ENCODE data around the gene MMP3.

Gene MMP3

DNA sequence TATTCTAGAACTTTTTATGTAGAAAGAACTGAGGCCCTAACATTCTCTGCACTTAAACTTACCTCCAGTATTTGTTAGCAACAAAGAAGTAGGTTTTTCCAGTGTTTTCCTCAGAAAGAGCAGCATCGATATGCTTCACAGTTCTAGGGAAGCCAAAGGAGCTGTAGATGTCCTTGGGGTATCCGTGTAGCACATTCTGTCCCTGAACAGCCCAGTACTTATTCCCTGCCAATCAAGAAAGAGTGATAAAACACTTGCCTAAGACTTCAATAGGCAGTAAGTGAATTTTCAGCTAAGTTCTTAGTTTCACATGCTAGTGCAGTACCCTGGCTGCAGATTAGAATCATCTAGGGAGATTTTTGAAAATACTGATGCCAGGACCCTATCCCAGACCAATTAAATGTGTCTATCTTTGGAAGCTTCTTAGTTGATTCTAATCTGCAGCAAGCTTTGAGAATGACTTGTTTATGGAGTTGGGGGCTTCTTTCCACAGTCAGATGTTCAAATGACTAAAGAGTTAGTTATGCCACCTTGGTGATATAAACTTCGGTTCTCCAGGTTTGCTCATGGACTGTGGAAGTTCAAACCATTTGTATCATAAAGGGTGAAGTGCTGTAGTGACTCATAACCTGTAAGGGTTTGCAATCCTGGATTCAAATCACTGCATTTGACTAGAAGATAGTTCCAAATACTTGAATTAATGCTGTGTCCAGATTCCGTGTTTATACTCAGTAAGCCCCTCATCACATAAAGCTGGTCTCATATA is 52.0 kb downstream of the MMP3 start:
- DNase-seq (ENCODE audit: low read depth), result peak; percentile 18

DNA sequence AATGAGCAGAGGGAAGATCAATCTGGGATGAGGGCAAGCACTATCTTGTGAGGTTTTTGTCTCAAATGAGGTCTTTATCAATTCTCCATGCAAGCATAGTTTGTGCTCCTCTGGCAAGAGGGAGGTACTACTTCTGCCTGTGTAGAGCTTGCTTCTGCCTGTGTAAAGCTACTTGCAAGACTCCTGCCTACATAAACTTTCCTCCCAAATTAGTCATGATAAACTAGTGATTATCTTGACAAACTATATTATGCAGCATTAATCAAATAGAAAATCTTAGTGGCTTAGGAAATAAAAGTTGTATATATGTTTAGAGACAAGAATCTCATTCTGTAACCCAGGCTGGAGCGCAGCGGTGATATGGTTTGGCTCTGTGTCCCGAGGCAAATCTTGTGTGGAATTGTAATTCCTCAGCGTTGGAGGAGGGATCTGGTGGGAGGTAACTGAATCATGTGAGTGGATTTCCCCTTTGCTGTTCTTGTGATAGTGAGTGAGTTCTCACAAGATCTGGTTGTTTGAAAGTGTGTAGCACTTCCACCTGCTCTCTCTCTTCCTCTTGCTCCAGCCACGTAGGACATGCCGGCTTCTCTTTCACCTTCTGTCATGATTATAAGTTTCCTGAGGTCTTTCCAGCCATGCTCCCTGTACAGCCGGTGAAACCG is 54.9 kb downstream of the MMP3 start:
- no peak for DNase-seq (ENCODE audit: low read depth)

All from EH (cell line).